GM23338 (cell line): Measurements from ENCODE around the gene HOXB3. TPM values are rescaled to one million over a fixed set of nuclear protein-coding genes. Genes with fewer than 3 reads are reported as not detected.
A peak's percentile ranks its signal among the peaks of the same experiment; 100 is the strongest.

Experiments
- ATAC-seq: fragments of 200-7000 bp; cut with Tn5 transposase; 3 replicates; pipeline ENCODE4 v1.9.1; 2020
- DNase-seq: peaks from one replicate; pipeline ENCODE4 v3.0.0-alpha.2; 2015; ENCODE audit warnings: low spot score
- H2AFZ ChIP-seq: fragments of 200-600 bp; sonication (generic); 2 replicates; pipeline ENCODE4 v1.8.0; 2016; ENCODE audit warnings: antibody characterized with exemption, mild to moderate bottlenecking, moderate library complexity
- H3F3A ChIP-seq: fragments of 200-600 bp; sonication (generic); replicated peaks from 2 replicates; pipeline ENCODE4 v1.8.0; 2017; ENCODE audit warnings: antibody characterized with exemption, mixed run types, low read depth
- H3K27ac ChIP-seq: fragments of 200-600 bp; sonication (generic); 2 replicates; pipeline ENCODE4 v1.6.1; 2016; ENCODE audit warnings: low read depth
- H3K27me3 ChIP-seq: fragments of 200-600 bp; sonication (generic); 2 replicates; pipeline ENCODE4 v1.8.0; 2016; ENCODE audit warnings: mild to moderate bottlenecking, mixed run types, moderate library complexity; ENCODE audit not compliant: insufficient read depth
- H3K36me3 ChIP-seq: fragments of 200-600 bp; sonication (generic); 2 replicates; pipeline ENCODE4 v1.8.0; 2016; ENCODE audit warnings: mild to moderate bottlenecking; ENCODE audit not compliant: insufficient read depth
- H3K4me1 ChIP-seq: fragments of 200-600 bp; sonication (generic); 2 replicates; pipeline ENCODE4 v1.8.0; 2016; ENCODE audit warnings: mild to moderate bottlenecking, moderate library complexity; ENCODE audit not compliant: insufficient read depth
- H3K4me2 ChIP-seq: fragments of 200-600 bp; sonication (generic); 2 replicates; pipeline ENCODE4 v1.7.1; 2017; ENCODE audit warnings: mixed run types
- H3K4me3 ChIP-seq: fragments of 200-600 bp; sonication (generic); 2 replicates; pipeline ENCODE4 v1.6.1; 2016; ENCODE audit warnings: mixed run types
- H3K79me2 ChIP-seq: fragments of 200-600 bp; sonication (generic); replicated peaks from 2 replicates; pipeline ENCODE4 v1.8.0; 2017; ENCODE audit warnings: mild to moderate bottlenecking; ENCODE audit not compliant: insufficient read depth
- H3K9me2 ChIP-seq: fragments of 200-600 bp; sonication (generic); 2 replicates; pipeline ENCODE4 v1.8.0; 2017; ENCODE audit not compliant: insufficient read depth
- H4K20me1 ChIP-seq: fragments of 200-600 bp; sonication (generic); replicated peaks from 2 replicates; pipeline ENCODE4 v1.8.0; 2017; ENCODE audit warnings: mild to moderate bottlenecking; ENCODE audit not compliant: insufficient read depth
- H3K27ac Mint-ChIP-seq: 2 replicates; pipeline ENCODE4 v1.8.0; 2020; ENCODE audit warnings: inconsistent platforms, mild to moderate bottlenecking, moderate library complexity, mixed read lengths
- H3K27me3 Mint-ChIP-seq: 3 replicates; pipeline ENCODE4 v1.8.0; 2022; ENCODE audit warnings: low read depth, mild to moderate bottlenecking, moderate library complexity, mixed read lengths, inconsistent platforms; ENCODE audit not compliant: insufficient read depth, poor library complexity
- H3K36me3 Mint-ChIP-seq: 3 replicates; pipeline ENCODE4 v1.8.0; 2021; ENCODE audit warnings: low read depth, mild to moderate bottlenecking, inconsistent platforms, moderate library complexity, mixed read lengths
- H3K4me1 Mint-ChIP-seq: 3 replicates; pipeline ENCODE4 v1.8.0; 2020; ENCODE audit warnings: mild to moderate bottlenecking, inconsistent platforms, mixed read lengths
- H3K4me3 Mint-ChIP-seq: 3 replicates; pipeline ENCODE4 v1.8.0; 2021; ENCODE audit warnings: moderate library complexity, mild to moderate bottlenecking, inconsistent platforms, mixed read lengths
- H3K9me3 Mint-ChIP-seq: 3 replicates; pipeline ENCODE4 v1.8.0; 2020; ENCODE audit warnings: moderate library complexity, mild to moderate bottlenecking, inconsistent platforms, mixed read lengths
- ETS1 ChIP-seq: IDR thresholded peaks from 2 replicates; pipeline ENCODE4 v1.6.1; 2016; ENCODE audit warnings: antibody characterized with exemption
- EZH2 ChIP-seq: fragments of 200-600 bp; sonication (generic); IDR thresholded peaks from one replicate; pipeline ENCODE4 v1.8.0; 2017; ENCODE audit warnings: antibody characterized with exemption, mild to moderate bottlenecking, low read depth; ENCODE audit not compliant: unreplicated experiment
- ZNF462 ChIP-seq: fragments of 250-450 bp; sonication (Bioruptor Pico); IDR thresholded peaks from 2 replicates; pipeline ENCODE4 v1.5.0; 2020; ENCODE audit warnings: mild to moderate bottlenecking, moderate library complexity
- polyA plus RNA-seq: library from polyadenylated mRNA; unstranded; fragments of >200 nt; fragmentation: Nextera tagmentation; extraction: Ambion mirVana; gene quantifications from 2 replicates; pipeline ENCODE4 v1.2.1, GENCODE V29; 2016
- total RNA-seq: library from RNA; depleted of rRNA; stranded (reverse); fragments of >200 nt; shearing (Covaris generic); gene quantifications from 2 replicates; pipeline ENCODE4 v1.2.3, GENCODE V29; 2014

HOXB3 gene
- total and polyA plus RNA-seq, 2 experiments from 2014 or later = 0.17 TPM; not detected in 1

GRCh38 chr17:48546924-48547807, 42.9 kb downstream of the HOXB3 start:
- Histone ChIP-seq H3K79me2 (no peaks in the 10 kb centered on the region), H3F3A (peaks cover 33% of the 10 kb centered on the region), H3K4me1 (peaks cover 87% of the 10 kb centered on the region), H4K20me1 (peaks cover 18% of the 10 kb centered on the region), H3K4me2 (peak overlapping the region; percentile 61), H2AFZ (no peak overlapping the region), H3K36me3 (no peaks in the 10 kb centered on the region), H3K4me3 (peak overlapping the region; percentile 37), H3K27ac (no peak overlapping the region), H3K9me2 (no peaks in the 10 kb centered on the region), H3K27me3 (peaks cover 100% of the 10 kb centered on the region)
- Mint-ChIP-seq H3K9me3 (peaks cover 3% of the 10 kb centered on the region), H3K4me1 (peaks cover 68% of the 10 kb centered on the region), H3K27me3 (peaks cover 99% of the 10 kb centered on the region), H3K36me3 (peaks cover 4% of the 10 kb centered on the region; the same call in 1 of the 3 replicates), H3K27ac (no peak overlapping the region), H3K4me3 (no peak overlapping the region; the same call in 2 of the 3 replicates)
- TF ChIP-seq EZH2 = peak; percentile 64
- TF ChIP-seq ETS1 = no peak
- DNase-seq (no peak), ATAC-seq (no peak)

- H3K27me3 ChIP-seq = peaks cover 100% of the 10 kb centered on the region
- Mint-ChIP-seq H3K4me3 (peak overlapping the region; percentile 3; the same call in 2 of the 3 replicates), H3K27ac (no peak overlapping the region)
Observed at GRCh38 chr17:48546137-48546923, 43.7 kb downstream of the HOXB3 start.

More at GRCh38 chr17:48546137-48546923, 43.7 kb downstream of the HOXB3 start:
- Mint-ChIP-seq H3K9me3 (peaks cover 3% of the 10 kb centered on the region), H3K4me1 (peaks cover 67% of the 10 kb centered on the region), H3K36me3 (peaks cover 4% of the 10 kb centered on the region; the same call in 1 of the 3 replicates), H3K27me3 (peaks cover 99% of the 10 kb centered on the region)
- Histone ChIP-seq H3K4me2 (peak overlapping the region; percentile 61), H3K4me1 (peaks cover 85% of the 10 kb centered on the region), H4K20me1 (peaks cover 18% of the 10 kb centered on the region), H3K4me3 (peak overlapping the region; percentile 37), H3K27ac (no peak overlapping the region), H3F3A (peaks cover 33% of the 10 kb centered on the region), H3K9me2 (no peaks in the 10 kb centered on the region), H3K36me3 (no peaks in the 10 kb centered on the region), H2AFZ (no peak overlapping the region), H3K79me2 (no peaks in the 10 kb centered on the region)
- ATAC-seq (peak; percentile 1; the same call in 1 of the 3 replicates), DNase-seq (peak; percentile 80)
- TF ChIP-seq EZH2 (peak; percentile 64), ZNF462 (CRISPR knock-in tag) (no peak)
